PC-3 (cell line): ENCODE measurements around the gene GBX1. TPM values are rescaled to one million over a fixed set of nuclear protein-coding genes. Genes with fewer than 3 reads are reported as not detected.

ENCODE experiments used
- ATAC-seq: fragments of 200-7000 bp; cut with Tn5 transposase; 2 replicates; pipeline ENCODE4 v1.9.1; 2020; ENCODE audit warnings: mild to moderate bottlenecking, moderate library complexity
- BruUV-seq: library from RNA; stranded (reverse); fragments of 400-500 nt; replicated peaks from 2 replicates; lab custom pipeline; 2021; lab: Mats Ljungman, UMichigan
- CTCF ChIA-PET: fragments of 300-600 bp; sonication (Branson Sonifier 250); formaldehyde crosslinking; loops from one replicate; lab custom pipeline; 2022; ENCODE audit warnings: antibody characterized with exemption; lab: Charles Lee
- POLR2A ChIA-PET: fragments of 300-600 bp; sonication (Branson Sonifier 250); formaldehyde crosslinking; loops from one replicate; lab custom pipeline; 2022; ENCODE audit warnings: antibody characterized with exemption; ENCODE audit not compliant: unreplicated experiment; lab: Charles Lee
- DNase-seq: peaks from one replicate; pipeline ENCODE4 v3.0.0-alpha.2; 2015
- H2AFZ ChIP-seq: fragments of 300-600 bp; sonication (generic); 2 replicates; pipeline ENCODE4 v1.6.0; 2016; ENCODE audit warnings: antibody characterized with exemption, low read length
- H3F3A ChIP-seq: fragments of 300-600 bp; sonication (generic); one replicate; pipeline ENCODE4 v1.6.0; 2017; ENCODE audit warnings: antibody characterized with exemption, low read length, control low read depth, mild to moderate bottlenecking; ENCODE audit not compliant: unreplicated experiment
- H3K27ac ChIP-seq: fragments of 300-600 bp; sonication (generic); 2 replicates; pipeline ENCODE4 v1.5.1; 2016; ENCODE audit warnings: mild to moderate bottlenecking, low read length
- H3K27me3 ChIP-seq: fragments of 300-600 bp; sonication (generic); 2 replicates; pipeline ENCODE4 v1.6.1; 2016; ENCODE audit warnings: low read length, mixed read lengths
- H3K36me3 ChIP-seq: fragments of 300-600 bp; sonication (generic); 2 replicates; pipeline ENCODE4 v1.6.1; 2016; ENCODE audit warnings: low read depth, mixed run types, low read length, mixed read lengths
- H3K4me1 ChIP-seq: fragments of 300-600 bp; sonication (generic); 2 replicates; pipeline ENCODE4 v1.5.1; 2016; ENCODE audit warnings: low read length; ENCODE audit not compliant: insufficient read depth
- H3K4me2 ChIP-seq: fragments of 300-600 bp; sonication (generic); 2 replicates; pipeline ENCODE4 v1.6.0; 2016; ENCODE audit warnings: low read length
- H3K4me3 ChIP-seq: fragments of 300-600 bp; sonication (generic); 2 replicates; pipeline ENCODE4 v1.5.1; 2016; ENCODE audit warnings: mild to moderate bottlenecking, low read length, mixed read lengths
- H3K79me2 ChIP-seq: fragments of 300-600 bp; sonication (generic); 2 replicates; pipeline ENCODE4 v1.6.1; 2017; ENCODE audit warnings: low read length, mixed read lengths
- H3K9ac ChIP-seq: fragments of 300-600 bp; sonication (generic); 2 replicates; pipeline ENCODE4 v1.6.0; 2016; ENCODE audit warnings: mild to moderate bottlenecking, low read length
- H3K9me2 ChIP-seq: fragments of 300-600 bp; sonication (generic); replicated peaks from 2 replicates; pipeline ENCODE4 v1.6.1; 2016; ENCODE audit warnings: mixed run types, low read length, mixed read lengths
- H3K9me3 ChIP-seq: fragments of 300-600 bp; sonication (generic); 2 replicates; pipeline ENCODE4 v1.6.1; 2016; ENCODE audit warnings: low read length, mixed read lengths
- H4K20me1 ChIP-seq: fragments of 300-600 bp; sonication (generic); 2 replicates; pipeline ENCODE4 v1.6.1; 2016; ENCODE audit warnings: low read length, mixed read lengths
- CTCF ChIP-seq: fragments of 300-600 bp; sonication (generic); conservative IDR thresholded peaks from 2 replicates; pipeline ENCODE4 v1.5.1; 2017; ENCODE audit warnings: antibody characterized with exemption, low read depth, mild to moderate bottlenecking, low read length
- EZH2 ChIP-seq: fragments of 300-600 bp; sonication (generic); IDR thresholded peaks from one replicate; pipeline ENCODE4 v1.6.1; 2017; ENCODE audit warnings: antibody characterized with exemption, mild to moderate bottlenecking, low read length; ENCODE audit not compliant: unreplicated experiment
- EZH2phosphoT487 ChIP-seq: fragments of 300-600 bp; sonication (generic); IDR thresholded peaks from 2 replicates; pipeline ENCODE4 v1.6.1; 2018; ENCODE audit warnings: mild to moderate bottlenecking, antibody characterized with exemption, low read length, borderline replicate concordance
- intact Hi-C: fragments of 100-400 bp; cut with micrococcal nuclease; formaldehyde crosslinking; loops from 2 replicates; pipeline ENCODE4 v1.9.0; 2023
- total RNA-seq: library from RNA; depleted of rRNA; stranded (reverse); fragments of >200 nt; gene quantifications from 2 replicates; pipeline ENCODE4 v1.2.3, GENCODE V29; 2014

The GBX1 gene
- total RNA-seq, 1 experiment from 2014 or later = not detected

- Histone ChIP-seq H3F3A (no peaks in the 10 kb centered on the region), H3K27me3 (peaks cover 21% of the 10 kb centered on the region; the same call in 1 of the 2 replicates)
- POLR2A ChIA-PET = interaction anchor here (0.6 kb wide), 1 partner anchor 76 kb away, joined by 3 read pairs; no protein-coding TSS in a partner anchor
Observed at GRCh38 chr7:151176401-151176800, 8.9 kb upstream of the GBX1 start.

GRCh38 chr7:151175793-151176311 lies 8.4 kb upstream of the GBX1 start:
- DNase-seq (peak; percentile 26), ATAC-seq (no peak)
- Histone ChIP-seq H4K20me1 (no peaks in the 10 kb centered on the region), H3K79me2 (no peaks in the 10 kb centered on the region), H3K9ac (no peak overlapping the region), H3K9me2 (no peaks in the 10 kb centered on the region), H3K27me3 (peaks cover 19% of the 10 kb centered on the region; the same call in 1 of the 2 replicates), H2AFZ (no peak overlapping the region), H3K4me3 (no peak overlapping the region), H3K36me3 (no peaks in the 10 kb centered on the region), H3K4me2 (no peak overlapping the region), H3K27ac (no peak overlapping the region), H3K9me3 (no peaks in the 10 kb centered on the region), H3K4me1 (0 out of 2 replicates have a peak, but pooled peaks cover 4% of the 10 kb centered on the region), H3F3A (no peaks in the 10 kb centered on the region)
- intact Hi-C loops = no loop called here
- TF ChIP-seq EZH2 (no peak), CTCF (peak; percentile 56; the same call in 1 of the 2 replicates), EZH2phosphoT487 (no peak)
- POLR2A ChIA-PET = no interaction called here
- BruUV-seq = no TSS peak
- CTCF ChIA-PET = no interaction called here

More at GRCh38 chr7:151176401-151176800, 8.9 kb upstream of the GBX1 start:
- ATAC-seq = no peak
- no TSS peak for BruUV-seq
- intact Hi-C loops = no loop called here
- H2AFZ ChIP-seq = no peak overlapping the region
- H4K20me1 ChIP-seq = no peaks in the 10 kb centered on the region
- CTCF ChIA-PET = no interaction called here
- H3K79me2 ChIP-seq = no peaks in the 10 kb centered on the region
- TF ChIP-seq EZH2 (no peak), EZH2phosphoT487 (no peak), CTCF (no peak)
- H3K9me3 ChIP-seq = no peaks in the 10 kb centered on the region
- DNase-seq = no peak
- H3K27ac ChIP-seq = no peak overlapping the region
- no peak overlapping the region for H3K4me2 ChIP-seq
- no peaks in the 10 kb centered on the region for H3K36me3 ChIP-seq
- no peak overlapping the region for H3K4me3 ChIP-seq
- no peak overlapping the region for H3K9ac ChIP-seq
- H3K4me1 ChIP-seq = 0 out of 2 replicates have a peak, but pooled peaks cover 4% of the 10 kb centered on the region
- H3K9me2 ChIP-seq = no peaks in the 10 kb centered on the region

GRCh38 chr7:151175047-151175792 lies 7.7 kb upstream of the GBX1 start:
- Histone ChIP-seq H3K79me2 (no peaks in the 10 kb centered on the region), H3K4me2 (no peak overlapping the region), H3K27ac (no peak overlapping the region), H3F3A (no peaks in the 10 kb centered on the region), H4K20me1 (no peaks in the 10 kb centered on the region), H3K9me3 (no peaks in the 10 kb centered on the region), H3K4me1 (0 out of 2 replicates have a peak, but pooled peaks cover 4% of the 10 kb centered on the region), H3K4me3 (no peak overlapping the region), H3K27me3 (0 out of 2 replicates have a peak, but pooled peaks cover 14% of the 10 kb centered on the region), H3K9ac (no peak overlapping the region), H3K36me3 (no peaks in the 10 kb centered on the region), H3K9me2 (no peaks in the 10 kb centered on the region), H2AFZ (no peak overlapping the region)
- POLR2A ChIA-PET = no interaction called here
- BruUV-seq = no TSS peak
- CTCF ChIA-PET = no interaction called here
- ATAC-seq (no peak), DNase-seq (no peak)
- no peak for TF ChIP-seq CTCF
- TF ChIP-seq EZH2 = no peak
- TF ChIP-seq EZH2phosphoT487 = no peak
- intact Hi-C loops = no loop called here
